ENCODE data around the gene KCNIP4.

The KCNIP4 gene

GRCh38 chr4:21155367-21155766, 793.2 kb downstream of the KCNIP4 start:
- DNase-seq = no peak

DNA sequence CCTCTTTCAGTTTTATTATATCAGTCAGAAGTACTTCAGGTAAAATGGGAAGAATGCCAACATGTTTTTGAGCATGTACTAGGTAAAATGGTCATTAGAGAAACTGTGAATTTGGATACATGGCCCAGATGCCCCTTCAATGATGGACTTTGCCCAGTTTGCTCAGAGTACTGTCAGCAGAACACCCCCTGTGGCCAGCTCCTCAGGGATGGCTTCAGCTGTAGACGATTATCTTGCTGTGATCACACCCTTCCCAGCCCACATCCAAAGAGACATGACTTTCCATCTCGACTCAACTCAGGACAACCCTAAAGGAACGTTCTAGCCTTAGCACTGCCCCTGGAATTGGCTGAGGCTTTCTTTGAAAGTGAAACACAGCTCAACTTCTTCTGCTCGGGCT, 809.2 kb downstream of the KCNIP4 start:
- DNase-seq = no peak

DNA sequence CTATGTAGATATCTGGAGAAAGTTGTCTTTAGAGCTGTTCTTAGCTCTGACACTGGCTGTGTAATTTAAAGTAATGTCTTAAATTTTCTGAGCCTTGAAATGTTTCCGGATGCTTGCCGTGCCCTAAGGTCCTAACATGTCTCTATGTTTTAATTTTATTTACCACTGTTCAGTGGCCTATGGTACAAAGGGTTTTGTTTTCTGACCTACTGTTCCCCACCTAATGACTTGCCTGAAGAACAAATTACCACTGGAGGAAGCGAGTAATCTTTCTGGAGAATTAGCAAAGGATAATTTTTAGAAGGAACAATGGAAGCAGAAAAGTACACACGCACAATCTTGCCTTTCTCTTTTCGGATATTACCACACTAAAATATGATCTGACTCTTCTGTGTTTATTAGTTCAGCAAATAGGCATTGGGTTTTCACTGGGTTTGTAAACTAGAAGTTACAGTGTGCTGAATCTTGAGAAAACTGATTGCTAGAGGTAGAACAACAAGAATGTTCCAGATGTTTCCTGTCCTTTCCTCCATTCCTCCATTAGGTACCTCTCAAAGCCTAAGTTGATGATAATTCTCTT, 812.4 kb downstream of the KCNIP4 start:
- no peak for DNase-seq

GRCh38 chr4:21134994-21135393, 813.6 kb downstream of the KCNIP4 start:
- no peak for DNase-seq

DNA sequence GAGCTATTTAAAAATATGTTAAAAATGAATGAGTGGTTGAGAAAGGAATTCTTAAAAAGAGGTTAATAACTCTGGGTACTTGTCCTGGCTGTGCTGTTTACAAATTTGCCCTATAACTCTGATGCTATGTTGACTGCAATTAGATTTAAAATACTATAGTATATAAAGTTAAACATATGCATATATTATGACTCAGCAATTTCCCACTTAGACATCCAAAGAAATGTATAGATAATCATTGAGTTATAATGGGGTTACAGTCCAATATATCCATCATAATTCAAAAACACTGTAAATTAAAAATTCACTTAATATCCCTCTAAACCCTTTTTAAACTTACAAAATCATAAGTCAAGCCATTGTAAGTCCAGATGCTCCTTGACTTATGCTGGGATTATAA, 818.0 kb downstream of the KCNIP4 start:
- DNase-seq = no peak

- DNase-seq = no peak
These were observed 822.5 kb downstream of the KCNIP4 start for GRCh38 chr4:21126014-21126512.

DNA sequence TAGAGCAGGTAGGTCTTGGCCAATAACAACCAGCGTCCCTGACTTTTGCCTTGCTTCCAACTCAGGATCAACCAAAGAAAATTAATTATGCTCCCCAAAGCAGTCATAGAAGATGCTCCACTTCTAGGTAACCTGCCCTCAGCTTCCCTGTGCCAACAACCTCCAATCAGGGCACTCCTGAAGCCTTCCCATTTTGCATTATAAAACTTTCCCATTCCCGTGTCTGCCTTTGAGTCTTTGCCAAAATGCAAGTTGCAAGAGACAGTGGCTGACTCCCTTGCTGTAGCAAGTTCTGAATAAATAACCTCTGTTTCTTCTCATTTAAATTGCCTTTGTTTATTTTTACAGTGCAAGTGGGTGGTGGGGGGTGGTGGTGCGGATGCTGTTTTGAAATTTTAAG, 830.3 kb downstream of the KCNIP4 start:
- no peak for DNase-seq

DNA sequence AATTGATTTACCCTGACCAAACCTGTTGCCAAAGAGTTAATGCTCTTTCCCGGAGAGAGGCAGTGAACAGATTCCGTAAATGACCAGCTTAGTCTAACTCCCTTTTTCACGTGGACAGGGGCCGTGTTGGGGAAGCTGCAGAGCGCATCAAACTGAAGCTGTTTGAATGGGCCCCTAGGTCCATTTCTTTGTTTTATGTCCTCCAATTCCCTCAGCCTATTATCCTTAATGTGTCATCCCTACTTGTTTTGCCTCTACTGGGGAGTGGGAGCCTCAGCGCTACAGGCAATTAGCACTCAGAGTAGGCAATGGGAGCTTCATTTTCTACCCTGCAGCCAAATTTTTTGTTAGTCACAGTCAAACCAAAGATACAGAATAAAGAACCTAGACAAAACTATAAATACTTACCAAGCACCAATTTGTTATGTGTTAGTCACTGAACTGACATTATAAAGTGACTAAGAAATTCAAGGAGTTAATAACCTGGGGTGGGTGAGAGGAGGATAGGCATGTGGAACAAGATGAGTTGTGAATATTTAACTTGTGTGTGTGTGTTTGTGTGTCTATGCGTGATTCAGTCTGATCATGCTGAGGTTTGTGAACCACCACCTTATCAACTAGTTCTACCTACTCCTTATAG, 830.9 kb downstream of the KCNIP4 start:
- DNase-seq = no peak

DNA sequence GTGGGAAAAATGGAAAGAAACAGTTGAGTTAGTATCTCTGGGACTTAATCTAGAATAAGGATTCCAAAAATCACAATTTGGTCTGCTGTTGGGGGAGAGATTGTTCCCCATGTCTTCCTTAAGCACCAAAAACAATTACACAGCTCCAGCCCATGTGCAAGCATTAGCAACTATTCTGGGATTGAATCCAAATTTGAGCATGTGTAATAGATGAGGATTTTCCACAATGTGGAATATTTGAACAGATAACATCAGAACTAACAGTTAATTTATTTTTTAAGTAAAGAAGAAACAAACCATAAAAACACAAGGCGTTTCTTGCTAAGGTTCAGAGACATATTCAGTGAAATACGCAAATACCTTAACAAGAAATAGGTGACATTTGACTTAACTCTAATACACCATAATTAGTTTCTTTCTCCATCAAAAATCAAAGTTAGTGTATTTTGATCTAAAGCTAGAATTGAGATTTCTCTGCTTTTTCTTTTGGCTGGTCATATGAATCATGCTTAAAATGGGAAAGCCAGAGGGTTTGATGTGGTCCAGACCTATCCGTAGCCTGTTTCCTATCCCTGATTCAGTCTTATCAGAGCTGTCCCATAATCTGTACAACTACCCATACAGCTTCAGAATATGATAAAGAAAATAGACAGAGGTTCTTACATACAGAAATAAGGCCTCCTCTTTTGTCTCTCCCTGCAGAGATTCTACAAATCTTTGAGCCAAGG, 834.9 kb downstream of the KCNIP4 start:
- DNase-seq = no peak

DNA sequence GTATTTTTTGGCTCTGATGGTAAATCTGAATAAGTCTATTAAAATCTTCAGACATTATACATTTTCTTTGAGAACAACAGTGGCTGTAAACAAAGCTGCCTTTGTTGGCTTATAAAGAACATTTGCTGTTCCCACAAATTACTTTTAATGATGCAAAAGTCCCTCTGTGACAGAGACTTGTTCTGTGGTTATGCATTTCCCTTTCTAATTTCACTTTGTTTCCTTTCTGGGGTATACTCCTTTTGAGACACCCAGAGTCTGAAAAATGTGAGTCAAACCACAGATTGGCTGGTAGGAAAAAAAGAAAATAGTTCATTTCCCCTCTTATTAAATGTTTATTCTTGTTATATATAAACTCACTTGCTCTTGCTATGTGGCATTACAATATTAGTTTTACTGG, 845.9 kb downstream of the KCNIP4 start:
- DNase-seq = no peak

- no peak for DNase-seq
These were observed 850.7 kb downstream of the KCNIP4 start for GRCh38 chr4:21097865-21098264.

DNA sequence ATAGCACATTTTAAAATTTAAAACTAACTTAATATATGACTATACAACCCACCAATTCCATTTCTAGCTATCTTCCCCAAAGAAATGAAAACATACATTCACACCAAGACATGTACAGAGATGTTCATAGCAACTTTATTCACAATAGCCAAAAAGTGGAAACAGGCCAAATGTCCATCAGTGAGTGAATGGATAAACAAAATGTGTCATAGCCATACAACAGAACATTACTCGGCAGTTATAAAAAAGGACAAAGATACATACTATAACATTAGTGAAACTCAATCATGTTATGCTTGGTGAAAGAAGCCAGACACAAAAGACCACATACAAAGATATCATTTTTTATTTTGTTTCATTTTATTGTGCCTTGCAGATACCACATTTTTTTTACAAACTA, 851.5 kb downstream of the KCNIP4 start:
- no peak for DNase-seq

DNA sequence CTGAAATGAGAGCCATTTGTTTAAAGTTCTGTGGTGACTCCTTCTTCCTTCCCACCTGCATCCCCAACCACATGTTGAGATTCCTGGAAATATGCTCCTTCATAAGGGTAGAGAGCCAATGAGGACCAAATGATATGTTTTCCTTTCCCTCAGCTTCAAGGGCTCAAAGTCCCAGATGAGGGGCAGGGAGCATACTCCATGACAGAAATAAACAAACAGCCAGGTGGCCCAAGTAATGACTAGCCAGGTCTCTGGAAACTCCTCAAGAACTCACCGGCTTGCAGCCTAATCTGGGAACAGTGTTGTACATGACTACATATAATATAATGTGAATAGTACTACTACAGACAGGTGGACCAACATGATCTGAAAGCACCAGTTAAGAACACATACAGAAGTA, 856.0 kb downstream of the KCNIP4 start:
- no peak for DNase-seq

GRCh38 chr4:21090094-21090666, 858.4 kb downstream of the KCNIP4 start:
- no peak for DNase-seq

DNA sequence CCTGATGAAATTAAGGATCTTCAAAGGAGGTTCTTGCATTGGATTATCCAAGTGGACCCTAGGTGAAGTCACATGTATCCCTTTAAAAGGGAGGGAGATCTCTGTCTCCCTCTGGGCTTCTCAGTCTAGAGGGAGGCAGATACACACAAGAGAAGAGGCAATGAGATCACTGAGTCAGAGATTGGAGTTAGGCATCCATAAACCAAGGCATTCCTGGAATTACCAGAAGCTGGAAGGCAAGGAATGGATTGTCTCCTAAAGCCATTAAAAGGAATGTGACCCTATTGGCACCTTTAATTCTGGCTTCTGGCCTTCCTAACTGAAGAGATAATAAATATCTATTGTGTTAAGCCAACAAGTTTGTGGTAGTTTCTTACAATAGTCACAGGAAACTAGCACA, 865.2 kb downstream of the KCNIP4 start:
- DNase-seq = no peak

- DNase-seq = no peak
These were observed 870.6 kb downstream of the KCNIP4 start for GRCh38 chr4:21077967-21078366.

DNA sequence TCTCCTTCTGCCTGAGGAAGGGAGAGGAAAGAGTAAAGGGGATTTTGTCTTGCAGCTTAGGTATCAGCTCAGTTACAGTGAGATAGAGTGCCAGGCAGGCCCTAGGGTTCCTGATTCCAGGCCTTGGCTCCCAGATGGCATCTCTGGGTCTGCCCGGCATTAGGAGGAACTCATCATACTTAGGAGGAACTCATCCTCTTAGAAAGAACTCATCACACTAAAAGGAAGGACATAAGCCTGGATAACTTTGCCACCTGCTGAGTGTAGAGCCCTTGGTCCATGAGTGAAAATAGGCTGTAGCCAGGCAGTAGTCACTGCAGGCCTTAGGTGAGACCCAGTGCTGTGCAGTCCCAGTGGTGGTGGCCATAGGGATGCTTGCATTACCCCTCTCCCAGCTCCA, 881.2 kb downstream of the KCNIP4 start:
- DNase-seq = no peak

DNA sequence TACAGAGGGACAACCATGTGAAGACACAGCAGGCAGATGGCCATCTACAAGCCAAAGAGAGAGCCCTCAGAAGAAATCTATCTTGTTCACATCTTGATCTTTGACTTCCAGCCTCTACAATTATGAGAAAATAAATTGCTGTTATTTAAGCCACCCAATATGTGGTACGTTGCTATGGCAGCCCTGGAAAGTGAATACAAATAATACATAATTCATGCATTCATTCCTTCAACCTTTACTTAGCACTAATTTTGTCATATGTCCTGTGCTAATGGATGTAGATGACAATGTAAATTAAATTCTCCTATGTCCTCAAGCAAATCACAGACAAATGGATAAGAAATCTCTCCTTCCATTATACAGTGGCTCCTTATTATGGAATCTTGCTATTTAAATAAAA, 886.7 kb downstream of the KCNIP4 start:
- DNase-seq = no peak

- DNase-seq = no peak
These were observed 902.4 kb downstream of the KCNIP4 start for GRCh38 chr4:21046141-21046540.

DNA sequence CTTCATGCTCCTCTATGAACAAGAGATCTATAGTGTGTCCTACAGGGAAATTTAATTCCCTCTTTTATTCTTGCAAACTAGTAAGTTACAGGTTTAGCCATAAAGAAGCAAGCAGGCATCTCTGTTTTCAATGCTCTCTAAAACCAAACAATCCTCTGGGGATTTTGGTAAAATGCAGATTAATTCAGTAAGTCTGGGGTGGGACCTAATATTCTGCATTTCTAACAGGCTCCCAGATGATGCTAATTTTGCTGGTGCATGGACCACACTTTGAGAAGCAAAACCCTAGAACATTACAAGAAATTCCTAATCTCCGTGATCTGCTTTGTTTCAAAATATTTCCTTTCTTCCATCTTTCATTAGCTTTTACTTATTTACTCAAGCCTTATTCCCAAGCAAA, 903.5 kb downstream of the KCNIP4 start:
- no peak for DNase-seq

GRCh38 chr4:21041708-21042107, 906.9 kb downstream of the KCNIP4 start:
- DNase-seq = no peak

DNA sequence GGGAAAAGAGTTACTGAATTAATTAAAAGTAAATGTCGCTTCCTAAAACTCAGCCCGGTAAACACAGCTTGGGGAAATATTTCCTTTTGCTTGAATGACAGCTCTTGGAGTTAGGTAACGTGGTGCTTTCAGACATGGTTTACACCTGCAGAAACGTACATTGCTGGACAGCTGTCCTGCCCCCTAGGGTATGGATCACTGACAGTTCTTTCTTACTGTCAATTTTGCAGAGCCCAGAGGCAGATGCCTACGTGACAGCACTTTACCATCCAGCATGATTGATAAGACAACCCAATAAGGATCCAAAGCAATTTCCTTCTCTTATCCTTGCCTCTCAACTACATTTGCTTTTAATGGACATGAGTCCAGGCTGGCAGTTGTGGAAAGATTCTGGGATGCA, 913.8 kb downstream of the KCNIP4 start:
- no peak for DNase-seq

GRCh38 chr4:21032089-21032645, 916.4 kb downstream of the KCNIP4 start:
- DNase-seq = no peak

GRCh38 chr4:21018817-21019216, 929.8 kb downstream of the KCNIP4 start:
- no peak for DNase-seq
